GM12891 (cell line): Measurements from ENCODE around the gene KLHL25. TPM values are rescaled to one million over a fixed set of nuclear protein-coding genes. Genes with fewer than 3 reads are reported as not detected.
"Not testable (repeated sequence)": the region's sequence is repeated elsewhere in the genome, so short reads cannot be mapped to it uniquely, and the experiment has no call there.

Experiments used
- DNase-seq: peaks from one replicate; pipeline ENCODE4 v3.0.0; 2011; ENCODE audit warnings: low spot score; ENCODE audit not compliant: insufficient read length
- FAIRE-seq: peaks from 2 replicates; lab custom pipeline; 2011; peaks lifted over from hg19 to GRCh38; lab: Jason Lieb, UNC
- PAX5 ChIP-seq: IDR thresholded peaks from 2 replicates; pipeline ENCODE4 v1.6.1; 2011; ENCODE audit warnings: low read length, moderate library complexity, mild to moderate bottlenecking; ENCODE audit not compliant: insufficient read depth, severe bottlenecking
- POLR2A ChIP-seq: IDR thresholded peaks from 2 replicates; pipeline ENCODE4 v1.6.1; 2011; ENCODE audit warnings: low read depth, low read length, control low read depth
- POLR2AphosphoS5 ChIP-seq: IDR thresholded peaks from 2 replicates; pipeline ENCODE4 v1.6.1; 2011; ENCODE audit warnings: low read depth, low read length, control low read depth
- POU2F2 ChIP-seq: IDR thresholded peaks from 2 replicates; pipeline ENCODE4 v1.6.1; 2011; ENCODE audit warnings: low read depth, mild to moderate bottlenecking, control low read depth, low read length, moderate library complexity
- SPI1 ChIP-seq: IDR thresholded peaks from 2 replicates; pipeline ENCODE4 v1.6.1; 2011; ENCODE audit warnings: low read depth, low read length, control low read depth
- TAF1 ChIP-seq: IDR thresholded peaks from 2 replicates; pipeline ENCODE4 v1.6.1; 2011; ENCODE audit warnings: low read depth, low read length, control low read depth
- polyA plus RNA-seq: library from polyadenylated mRNA; unstranded; fragments of >200 nt; gene quantifications from one replicate; pipeline ENCODE4 v1.2.1, GENCODE V29; 2012; ENCODE audit warnings: low read depth, missing spikeins, inconsistent platforms; ENCODE audit not compliant: missing spikeins

KLHL25 gene, protein sequence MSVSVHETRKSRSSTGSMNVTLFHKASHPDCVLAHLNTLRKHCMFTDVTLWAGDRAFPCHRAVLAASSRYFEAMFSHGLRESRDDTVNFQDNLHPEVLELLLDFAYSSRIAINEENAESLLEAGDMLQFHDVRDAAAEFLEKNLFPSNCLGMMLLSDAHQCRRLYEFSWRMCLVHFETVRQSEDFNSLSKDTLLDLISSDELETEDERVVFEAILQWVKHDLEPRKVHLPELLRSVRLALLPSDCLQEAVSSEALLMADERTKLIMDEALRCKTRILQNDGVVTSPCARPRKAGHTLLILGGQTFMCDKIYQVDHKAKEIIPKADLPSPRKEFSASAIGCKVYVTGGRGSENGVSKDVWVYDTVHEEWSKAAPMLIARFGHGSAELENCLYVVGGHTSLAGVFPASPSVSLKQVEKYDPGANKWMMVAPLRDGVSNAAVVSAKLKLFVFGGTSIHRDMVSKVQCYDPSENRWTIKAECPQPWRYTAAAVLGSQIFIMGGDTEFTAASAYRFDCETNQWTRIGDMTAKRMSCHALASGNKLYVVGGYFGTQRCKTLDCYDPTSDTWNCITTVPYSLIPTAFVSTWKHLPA
- polyA plus RNA-seq: 0.69 TPM

- no peak for TF ChIP-seq POU2F2
- TF ChIP-seq PAX5: no peak
- no peak for TF ChIP-seq SPI1
- no peak for TF ChIP-seq POLR2A
- TF ChIP-seq TAF1: 0 out of 2 replicates have a peak, but pooled peaks have one; percentile 28
- FAIRE-seq: peak; percentile 93
Measured at GRCh38 chr15:85794598-85795336, at the start of gene KLHL25. TSS of gene KLHL25 (minus strand) at chr15:85794925. CDS start at chr15:85769810, 25,115 bp downstream.

DNA sequence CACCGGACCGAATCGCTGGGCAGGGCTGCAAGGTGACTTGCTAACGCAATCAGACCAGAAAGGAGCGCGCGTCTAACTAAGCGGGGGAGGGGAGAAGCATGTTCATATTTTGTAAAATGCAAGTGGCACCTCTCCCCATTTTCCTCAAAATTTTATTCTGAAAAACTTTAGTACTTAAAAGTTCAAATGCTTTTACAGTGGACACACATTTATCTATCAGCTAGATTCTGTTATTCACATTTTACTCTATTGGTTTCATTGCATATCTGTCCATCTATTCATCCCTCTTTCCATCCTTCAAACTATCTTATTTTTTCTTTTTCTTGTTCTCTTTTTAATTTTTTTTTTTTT is 46.1 kb upstream of the KLHL25 start:
- FAIRE-seq (no peak), DNase-seq (no peak)
- TF ChIP-seq POLR2A (no peak), POLR2AphosphoS5 (no peak)

More at GRCh38 chr15:85794598-85795336, at the start of gene KLHL25:
- DNase-seq: peak; percentile 99

GRCh38 chr15:85840079-85840801 is 45.5 kb upstream of the KLHL25 start:
- FAIRE-seq: peak; percentile 94
- TF ChIP-seq PAX5: no peak
- TF ChIP-seq SPI1: no peak
- no peak for TF ChIP-seq POU2F2
- no peak for TF ChIP-seq TAF1
- TF ChIP-seq POLR2AphosphoS5: no peak
- no peak for TF ChIP-seq POLR2A
- DNase-seq: peak; percentile 80

GRCh38 chr15:85839643-85840042 is 44.9 kb upstream of the KLHL25 start:
- TF ChIP-seq PAX5 (no peak), POLR2A (no peak), POLR2AphosphoS5 (no peak), POU2F2 (no peak), TAF1 (no peak), SPI1 (no peak)
- FAIRE-seq (no peak), DNase-seq (no peak)

DNA sequence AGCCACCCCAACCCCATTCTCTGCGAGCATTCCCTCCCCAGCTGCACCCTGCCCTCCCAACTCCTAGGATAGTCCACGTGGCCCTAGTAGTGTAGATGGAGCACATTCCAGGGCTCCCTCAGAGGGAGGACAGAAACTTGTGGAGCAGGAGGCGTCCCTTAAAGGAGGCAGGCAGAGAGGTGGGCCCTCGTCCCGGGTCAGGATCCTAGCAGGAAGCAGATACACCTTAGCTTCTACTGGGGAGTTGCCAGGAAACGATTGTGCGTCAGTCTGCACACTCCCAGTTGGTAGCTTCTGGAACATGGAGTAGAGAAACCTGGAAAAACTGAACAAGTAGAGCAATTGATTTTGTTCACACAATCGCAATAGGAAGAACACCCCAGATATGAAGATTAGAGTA is 43.9 kb upstream of the KLHL25 start:
- TF ChIP-seq POLR2A (no peak), SPI1 (no peak)
- no peak for FAIRE-seq
- DNase-seq: no peak

DNA sequence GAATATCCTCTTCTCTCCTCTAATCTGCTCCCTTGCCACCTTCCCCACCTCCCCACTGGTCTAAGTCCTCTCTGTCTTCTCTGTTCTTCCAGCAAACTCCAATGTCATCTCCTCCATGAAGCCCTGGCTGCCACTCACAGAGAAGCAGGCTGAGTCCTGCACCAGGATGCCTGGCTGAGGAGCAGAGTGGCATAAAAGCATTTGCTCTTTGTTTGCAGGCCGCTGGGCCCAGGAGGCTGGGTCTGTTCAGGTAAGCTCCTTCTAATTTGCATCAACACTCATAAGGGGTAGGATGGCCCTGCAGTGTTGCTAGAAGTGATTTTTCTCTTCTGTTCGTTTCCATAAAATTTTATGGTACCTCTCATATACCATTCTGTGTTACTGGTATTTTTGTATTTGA is 43.2 kb upstream of the KLHL25 start:
- FAIRE-seq: no peak
- DNase-seq: no peak
- TF ChIP-seq TAF1 (no peak), SPI1 (no peak), POLR2A (no peak), PAX5 (no peak), POLR2AphosphoS5 (no peak), POU2F2 (no peak)

DNA sequence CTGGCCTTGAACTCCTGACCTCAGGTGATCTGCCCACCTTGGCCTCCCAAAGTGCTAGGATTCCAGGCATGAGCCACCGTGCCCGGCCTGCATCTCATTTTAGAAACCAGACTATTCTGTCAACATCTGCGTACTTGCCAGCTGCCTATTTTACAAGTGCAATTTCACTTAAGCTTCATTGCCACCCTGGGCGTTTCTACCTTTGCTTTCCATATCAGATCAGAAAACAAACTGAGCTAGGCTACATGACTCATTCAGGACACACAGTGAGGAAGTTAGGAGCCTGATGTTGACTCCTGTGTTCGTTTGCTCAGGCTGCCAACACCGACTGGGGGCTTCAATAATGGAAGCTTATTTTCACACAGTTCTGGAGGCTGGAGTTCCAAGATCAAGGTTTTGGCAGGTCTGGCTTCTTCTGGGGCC is 42.3 kb upstream of the KLHL25 start:
- FAIRE-seq (no peak), DNase-seq (no peak)
- TF ChIP-seq POU2F2: no peak
- no peak for TF ChIP-seq SPI1
- TF ChIP-seq POLR2A: no peak
- no peak for TF ChIP-seq TAF1
- TF ChIP-seq PAX5: no peak
- TF ChIP-seq POLR2AphosphoS5: no peak

- FAIRE-seq (no peak), DNase-seq (no peak)
- TF ChIP-seq PAX5 (no peak), SPI1 (no peak), POLR2AphosphoS5 (no peak), POU2F2 (no peak), TAF1 (no peak), POLR2A (no peak)
Measured at GRCh38 chr15:85834651-85835050, 39.9 kb upstream of the KLHL25 start.

DNA sequence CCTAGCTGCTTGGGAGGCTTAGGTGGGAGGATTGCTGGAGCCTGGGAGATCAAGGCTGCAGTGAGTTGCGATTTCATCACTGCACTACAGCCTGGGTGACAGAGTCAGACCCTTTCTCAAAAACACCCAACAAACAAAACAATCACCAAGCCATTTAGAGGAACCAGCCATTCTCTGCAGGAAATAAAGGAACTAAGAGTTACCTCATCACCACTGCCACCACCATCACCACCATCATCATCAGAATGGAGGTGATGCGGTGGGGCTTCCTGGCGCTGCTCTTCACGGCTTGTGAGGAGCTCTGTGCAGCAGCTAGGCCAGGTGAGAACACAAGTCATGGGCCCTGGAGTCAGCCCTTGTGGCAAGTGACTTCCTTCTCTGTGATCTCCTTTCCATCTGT is 37.7 kb upstream of the KLHL25 start:
- no peak for TF ChIP-seq SPI1
- no peak for TF ChIP-seq POLR2A
- no peak for TF ChIP-seq POLR2AphosphoS5
- TF ChIP-seq TAF1: no peak
- no peak for TF ChIP-seq POU2F2
- no peak for TF ChIP-seq PAX5
- FAIRE-seq (no peak), DNase-seq (no peak)

GRCh38 chr15:85831415-85832113 is 36.8 kb upstream of the KLHL25 start:
- DNase-seq (no peak), FAIRE-seq (peak; percentile 20)
- TF ChIP-seq SPI1: no peak
- no peak for TF ChIP-seq TAF1
- no peak for TF ChIP-seq POU2F2
- TF ChIP-seq POLR2AphosphoS5: no peak
- no peak for TF ChIP-seq PAX5
- no peak for TF ChIP-seq POLR2A

DNA sequence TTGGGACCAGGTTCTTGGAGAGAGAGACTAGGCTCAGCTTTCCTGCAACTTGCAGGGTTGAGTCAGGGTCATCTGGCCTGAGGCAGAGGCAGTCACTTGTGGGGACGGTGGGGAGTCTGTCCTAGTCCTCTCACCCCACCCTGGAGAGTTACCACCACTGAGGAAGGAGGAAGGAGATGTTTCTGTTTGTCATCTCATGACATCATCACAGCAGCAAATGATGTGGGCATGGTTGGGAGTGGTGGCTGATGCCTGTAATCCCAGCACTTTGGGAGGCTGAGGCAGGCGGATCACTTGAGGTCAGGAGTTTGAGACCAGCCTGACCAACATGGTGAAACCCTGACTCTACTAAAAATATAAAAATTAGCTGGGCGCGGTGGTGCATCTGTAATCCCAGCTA is 35.0 kb upstream of the KLHL25 start:
- FAIRE-seq, DNase-seq: not testable (repeated sequence)
